ENCODE results near the gene NOS2.
"Not testable (repeated sequence)": the region's sequence is repeated elsewhere in the genome, so short reads cannot be mapped to it uniquely, and the experiment has no call there.

Gene NOS2

DNA sequence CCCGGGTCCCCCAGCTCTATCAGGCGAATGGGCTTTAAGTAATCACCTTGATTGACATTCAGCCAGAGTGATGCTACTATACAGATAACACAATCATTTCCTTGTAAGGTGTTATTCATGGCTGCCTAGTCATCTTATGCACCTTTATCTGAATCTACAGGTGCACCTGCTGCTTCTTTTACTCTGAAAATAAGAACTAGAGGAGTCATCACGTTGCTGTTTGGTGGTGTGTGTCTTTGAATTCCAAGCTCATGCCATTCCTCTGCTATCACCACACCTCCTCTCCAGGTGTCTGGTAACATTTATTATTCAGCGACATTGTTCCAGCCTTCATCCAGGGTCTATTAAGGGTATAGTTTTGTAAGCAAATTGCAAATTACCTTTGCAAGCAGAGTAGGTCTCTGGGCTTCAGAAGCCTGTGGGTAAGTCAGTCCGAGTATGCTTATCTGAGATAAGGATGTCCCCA is 51.9 kb downstream of the NOS2 start:
- in situ Hi-C loops (cut with MboI; ENCODE audit: low sequenced_read_pairs, unreplicated experiment) = loop anchor here (10.0 kb wide), 1 partner anchor 94 kb away; no protein-coding TSS in a partner anchor
- TF ChIP-seq, protein P1, sequence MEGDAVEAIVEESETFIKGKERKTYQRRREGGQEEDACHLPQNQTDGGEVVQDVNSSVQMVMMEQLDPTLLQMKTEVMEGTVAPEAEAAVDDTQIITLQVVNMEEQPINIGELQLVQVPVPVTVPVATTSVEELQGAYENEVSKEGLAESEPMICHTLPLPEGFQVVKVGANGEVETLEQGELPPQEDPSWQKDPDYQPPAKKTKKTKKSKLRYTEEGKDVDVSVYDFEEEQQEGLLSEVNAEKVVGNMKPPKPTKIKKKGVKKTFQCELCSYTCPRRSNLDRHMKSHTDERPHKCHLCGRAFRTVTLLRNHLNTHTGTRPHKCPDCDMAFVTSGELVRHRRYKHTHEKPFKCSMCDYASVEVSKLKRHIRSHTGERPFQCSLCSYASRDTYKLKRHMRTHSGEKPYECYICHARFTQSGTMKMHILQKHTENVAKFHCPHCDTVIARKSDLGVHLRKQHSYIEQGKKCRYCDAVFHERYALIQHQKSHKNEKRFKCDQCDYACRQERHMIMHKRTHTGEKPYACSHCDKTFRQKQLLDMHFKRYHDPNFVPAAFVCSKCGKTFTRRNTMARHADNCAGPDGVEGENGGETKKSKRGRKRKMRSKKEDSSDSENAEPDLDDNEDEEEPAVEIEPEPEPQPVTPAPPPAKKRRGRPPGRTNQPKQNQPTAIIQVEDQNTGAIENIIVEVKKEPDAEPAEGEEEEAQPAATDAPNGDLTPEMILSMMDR (IDR thresholded peaks at IDR 0.05; ENCODE audit: borderline replicate concordance, control extremely low read depth, extremely low read depth, insufficient read depth, missing control alignments) = no peak
- no peak for DNase-seq (ENCODE audit: low spot score)

GRCh38 chr17:27747462-27748359 is 52.6 kb downstream of the NOS2 start:
- in situ Hi-C loops (cut with MboI; ENCODE audit: low sequenced_read_pairs, unreplicated experiment) = loop anchor here (10.0 kb wide), 1 partner anchor 93 kb away; no protein-coding TSS in a partner anchor
- no peak for DNase-seq (ENCODE audit: low spot score)
- TF ChIP-seq, protein P1 (IDR thresholded peaks at IDR 0.05; ENCODE audit: borderline replicate concordance, control extremely low read depth, extremely low read depth, insufficient read depth, missing control alignments) = no peak

GRCh38 chr17:27746881-27747280 is 53.4 kb downstream of the NOS2 start:
- DNase-seq (ENCODE audit: low spot score) = no peak
- TF ChIP-seq, protein P1 (IDR thresholded peaks at IDR 0.05; ENCODE audit: borderline replicate concordance, control extremely low read depth, extremely low read depth, insufficient read depth, missing control alignments) = no peak
- in situ Hi-C loops (cut with MboI; ENCODE audit: low sequenced_read_pairs, unreplicated experiment) = loop anchor here (10.0 kb wide), 1 partner anchor 92 kb away; no protein-coding TSS in a partner anchor

- in situ Hi-C loops (cut with MboI; ENCODE audit: low sequenced_read_pairs, unreplicated experiment) = loop anchor here (10.0 kb wide), 1 partner anchor 92 kb away; no protein-coding TSS in a partner anchor
- not testable (repeated sequence) for DNase-seq (ENCODE audit: low spot score)
These were observed 54.0 kb downstream of the NOS2 start for GRCh38 chr17:27746320-27746719.

GRCh38 chr17:27745207-27745830 is 55.0 kb downstream of the NOS2 start:
- not testable (repeated sequence) for DNase-seq (ENCODE audit: low spot score)
- in situ Hi-C loops (cut with MboI; ENCODE audit: low sequenced_read_pairs, unreplicated experiment) = loop anchor here (10.0 kb wide), 1 partner anchor 91 kb away; no protein-coding TSS in a partner anchor

DNA sequence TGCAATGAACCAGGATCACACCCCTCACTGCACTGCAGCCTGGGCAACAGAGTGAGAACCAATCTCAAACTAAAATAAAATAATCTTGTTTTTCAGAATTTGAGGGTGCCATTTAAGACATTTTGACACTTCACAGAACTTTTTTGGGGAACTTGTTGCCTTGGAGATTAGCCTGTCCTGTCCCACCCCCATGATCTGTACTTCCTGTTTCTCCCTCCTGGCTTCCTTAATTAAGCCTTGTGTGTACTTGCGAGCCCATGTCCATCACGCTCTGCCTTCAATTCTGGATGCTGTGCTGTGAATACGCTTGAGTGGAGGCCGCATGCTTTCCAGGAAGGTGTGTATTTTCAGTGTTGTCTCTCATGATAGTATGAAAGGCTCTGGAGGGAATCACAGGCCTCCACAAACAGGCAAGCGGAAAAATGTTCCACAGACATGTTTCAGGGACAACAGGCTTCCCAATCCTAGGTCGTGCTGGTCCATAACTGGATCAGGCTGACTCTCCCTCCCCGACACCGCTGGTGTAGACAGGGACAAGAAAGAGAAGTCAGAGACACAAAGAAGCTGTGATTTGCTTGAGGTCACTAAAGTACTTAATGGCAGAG is 56.9 kb downstream of the NOS2 start:
- TF ChIP-seq, protein P1 (IDR thresholded peaks at IDR 0.05; ENCODE audit: borderline replicate concordance, control extremely low read depth, extremely low read depth, insufficient read depth, missing control alignments) = no peak
- in situ Hi-C loops (cut with MboI; ENCODE audit: low sequenced_read_pairs, unreplicated experiment) = loop anchor here (10.0 kb wide), 1 partner anchor 89 kb away; no protein-coding TSS in a partner anchor
- no peak for DNase-seq (ENCODE audit: low spot score)

DNA sequence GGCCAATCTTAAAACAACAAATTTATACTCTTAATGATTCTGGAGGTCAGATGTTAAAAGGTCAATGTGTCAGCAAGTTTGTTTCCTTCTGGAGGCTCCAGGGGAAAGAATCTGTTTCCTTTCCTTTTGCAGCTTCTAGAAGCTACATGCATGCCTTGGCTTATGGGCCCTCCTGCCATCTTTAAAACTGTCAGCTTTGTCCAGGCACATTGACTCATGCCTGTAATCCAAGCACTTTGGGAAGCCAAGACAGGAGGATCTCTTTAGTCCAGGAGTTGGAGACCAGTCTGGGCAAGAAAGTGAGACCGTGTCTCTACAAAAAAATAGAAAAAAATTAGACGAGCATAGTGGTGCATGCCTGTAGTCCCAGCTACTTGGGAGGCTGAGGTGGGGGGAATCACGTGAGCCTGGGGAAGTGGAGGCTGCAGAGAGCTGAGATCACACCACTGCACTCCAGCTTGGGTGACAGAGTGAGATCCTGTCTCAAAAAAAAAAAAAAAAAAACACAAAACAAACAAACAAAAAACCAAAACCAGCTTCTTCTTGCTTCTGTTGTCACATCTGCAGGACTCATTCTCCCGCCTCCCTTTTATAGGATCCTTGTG is 58.3 kb downstream of the NOS2 start:
- in situ Hi-C loops (cut with MboI; ENCODE audit: low sequenced_read_pairs, unreplicated experiment) = loop anchor here (10.0 kb wide), 1 partner anchor 87 kb away; no protein-coding TSS in a partner anchor
- no peak for DNase-seq (ENCODE audit: low spot score)
- TF ChIP-seq, protein P1 (IDR thresholded peaks at IDR 0.05; ENCODE audit: borderline replicate concordance, control extremely low read depth, extremely low read depth, insufficient read depth, missing control alignments) = no peak
